Activated naive CD8-positive, alpha-beta T cell treated with anti-CD3 and anti-CD28 coated beads, Interleukin-2, amount 10 ng/mL, durations not matched to agents 7 days and 5 days (primary cell): Measurements from ENCODE around the gene MRM2. TPM values are rescaled to one million over a fixed set of nuclear protein-coding genes. Genes with fewer than 3 reads are reported as not detected.

Experiments used
- microRNA-seq: library from miRNA; unstranded; fragments of <30 nt; microRNA quantifications from one replicate; pipeline ENCODE4 v1.2.0, GENCODE V29; 2022
- total RNA-seq, 2 experiments: library from RNA; stranded (reverse); gene quantifications; one replicate each; pipeline ENCODE4 v1.2.3, GENCODE V29; 2021

MRM2 gene
- total RNA-seq, 2 experiments from 2014 or later: 27.4 to 29.3 TPM

Small RNAs within 50 kb of the gene (microRNA-seq; reads per million reads assigned to microRNA genes)
- gene MIR6836: not detected

Other genes starting within 250 kb of the MRM2 start
- 10 to 100 TPM; 72.7 to 82.6 TPM for gene MAD1L1, start 9.3 kb downstream of the MRM2 start, total RNA-seq
- gene NUDT1, start within 50 bp of the MRM2 start, total RNA-seq: 10 to 100 TPM; 92.2 to 95.8 TPM
- 10 to 100 TPM; 18.6 to 22.1 TPM for gene SNX8, start 72.2 kb upstream of the MRM2 start, total RNA-seq
- gene EIF3B, start 112.6 kb upstream of the MRM2 start, total RNA-seq: 100 to 1,000 TPM; 152 to 154 TPM
- 10 to 100 TPM; 49.5 to 51.1 TPM for gene CHST12, start 161.4 kb upstream of the MRM2 start, total RNA-seq
- gene GRIFIN, start 234.2 kb upstream of the MRM2 start, total RNA-seq: not detected